Parathyroid adenoma (tissue), 2 donors: ENCODE data around the gene RNF114.

Experiments
- H2AFZ ChIP-seq: fragments of 300-600 bp; sonication (generic); one replicate; pipeline ENCODE4 v1.7.0; 2017; ENCODE audit warnings: antibody characterized with exemption, mild to moderate bottlenecking
- H3K27ac ChIP-seq: fragments of 300-600 bp; sonication (generic); one replicate; pipeline ENCODE4 v1.7.0; 2017
- H3K27me3 ChIP-seq: fragments of 300-600 bp; sonication (generic); one replicate; pipeline ENCODE4 v1.7.0; 2017; ENCODE audit warnings: low read length; ENCODE audit not compliant: control insufficient read depth, insufficient read depth
- H3K36me3 ChIP-seq: fragments of 300-600 bp; sonication (generic); one replicate; pipeline ENCODE4 v1.7.0; 2017; ENCODE audit warnings: low read length; ENCODE audit not compliant: control insufficient read depth, insufficient read depth
- H3K4me1 ChIP-seq: fragments of 300-600 bp; sonication (generic); one replicate; pipeline ENCODE4 v1.7.0; 2017; ENCODE audit warnings: control low read depth
- H3K4me2 ChIP-seq: fragments of 300-600 bp; sonication (generic); one replicate; pipeline ENCODE4 v1.7.0; 2017; ENCODE audit warnings: low read length
- H3K4me3 ChIP-seq: fragments of 300-600 bp; sonication (generic); one replicate; pipeline ENCODE4 v1.7.0; 2017; ENCODE audit warnings: low read depth, low read length
- H3K79me2 ChIP-seq: fragments of 300-600 bp; sonication (generic); one replicate; pipeline ENCODE4 v1.7.0; 2017; ENCODE audit warnings: control low read depth
- H3K9ac ChIP-seq: fragments of 300-600 bp; sonication (generic); one replicate; pipeline ENCODE4 v1.7.0; 2017; ENCODE audit warnings: mild to moderate bottlenecking
- H3K9me3 ChIP-seq: fragments of 300-600 bp; sonication (generic); one replicate; pipeline ENCODE4 v1.7.0; 2017; ENCODE audit warnings: low read length; ENCODE audit not compliant: control insufficient read depth
- TF ChIP-seq, protein P1 (sequence below): fragments of 300-600 bp; sonication (generic); IDR thresholded peaks from one replicate; pipeline ENCODE4 v1.7.0; 2017; ENCODE audit warnings: antibody characterized with exemption, mild to moderate bottlenecking
- donor health status: primary hyperparathyroidism.

The RNF114 gene

DNA sequence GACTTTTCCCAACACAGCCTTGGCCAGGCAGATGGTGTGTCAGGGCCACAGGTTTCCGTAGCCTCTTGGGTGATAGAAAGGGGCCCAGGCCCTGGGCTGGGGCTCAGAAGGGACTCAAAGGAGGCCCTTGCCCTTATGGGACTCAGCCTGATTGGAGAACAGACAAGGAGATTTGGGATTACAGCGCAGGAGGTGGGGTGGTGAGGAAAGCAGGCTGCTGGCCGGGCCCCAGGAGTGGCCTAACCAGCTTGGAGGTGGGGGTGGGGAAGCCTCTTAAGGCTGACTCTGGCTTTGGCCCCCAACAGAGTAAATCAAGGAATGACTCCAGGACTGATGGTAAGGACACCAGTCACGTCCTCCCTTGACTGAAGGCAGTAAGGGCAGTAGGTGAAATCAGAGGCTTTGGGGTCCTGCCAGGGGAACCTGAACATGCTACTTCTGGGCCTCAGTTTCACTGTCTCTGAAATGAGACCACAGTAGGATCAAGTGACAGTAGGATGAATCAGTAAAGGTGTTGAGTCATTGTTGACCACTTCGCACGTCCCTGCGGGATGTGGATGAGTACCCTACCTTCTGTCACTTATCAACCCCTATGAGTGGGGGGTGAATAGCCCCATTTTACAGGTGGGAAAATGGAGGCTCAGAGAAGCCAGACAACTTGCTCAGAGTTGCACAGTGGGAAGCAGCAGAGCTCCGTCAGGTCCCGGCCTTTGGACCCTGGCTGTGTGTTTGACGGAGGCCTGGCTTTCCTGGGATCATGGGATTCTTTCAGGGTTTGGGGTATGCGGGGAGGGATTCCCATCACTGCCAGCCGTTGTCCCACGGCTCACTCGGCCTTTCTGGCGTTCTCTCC is 51.0 kb downstream of the RNF114 start:
- no peak overlapping the region for H3K27ac ChIP-seq

DNA sequence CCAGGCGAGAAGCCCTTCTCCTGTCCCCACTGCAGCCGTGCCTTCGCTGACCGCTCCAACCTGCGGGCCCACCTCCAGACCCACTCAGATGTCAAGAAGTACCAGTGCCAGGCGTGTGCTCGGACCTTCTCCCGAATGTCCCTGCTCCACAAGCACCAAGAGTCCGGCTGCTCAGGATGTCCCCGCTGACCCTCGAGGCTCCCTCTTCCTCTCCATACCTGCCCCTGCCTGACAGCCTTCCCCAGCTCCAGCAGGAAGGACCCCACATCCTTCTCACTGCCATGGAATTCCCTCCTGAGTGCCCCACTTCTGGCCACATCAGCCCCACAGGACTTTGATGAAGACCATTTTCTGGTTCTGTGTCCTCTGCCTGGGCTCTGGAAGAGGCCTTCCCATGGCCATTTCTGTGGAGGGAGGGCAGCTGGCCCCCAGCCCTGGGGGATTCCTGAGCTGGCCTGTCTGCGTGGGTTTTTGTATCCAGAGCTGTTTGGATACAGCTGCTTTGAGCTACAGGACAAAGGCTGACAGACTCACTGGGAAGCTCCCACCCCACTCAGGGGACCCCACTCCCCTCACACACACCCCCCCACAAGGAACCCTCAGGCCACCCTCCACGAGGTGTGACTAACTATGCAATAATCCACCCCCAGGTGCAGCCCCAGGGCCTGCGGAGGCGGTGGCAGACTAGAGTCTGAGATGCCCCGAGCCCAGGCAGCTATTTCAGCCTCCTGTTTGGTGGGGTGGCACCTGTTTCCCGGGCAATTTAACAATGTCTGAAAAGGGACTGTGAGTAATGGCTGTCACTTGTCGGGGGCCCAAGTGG is 51.9 kb downstream of the RNF114 start:
- Histone ChIP-seq H3K9ac (no peak overlapping the region), H3K27me3 (no peaks in the 10 kb centered on the region), H2AFZ (no peak overlapping the region), H3K36me3 (no peaks in the 10 kb centered on the region), H3K9me3 (no peaks in the 10 kb centered on the region), H3K4me3 (no peak overlapping the region), H3K4me2 (no peak overlapping the region), H3K4me1 (peaks cover 1% of the 10 kb centered on the region), H3K27ac (no peak overlapping the region), H3K79me2 (no peaks in the 10 kb centered on the region)
- TF ChIP-seq, protein P1, sequence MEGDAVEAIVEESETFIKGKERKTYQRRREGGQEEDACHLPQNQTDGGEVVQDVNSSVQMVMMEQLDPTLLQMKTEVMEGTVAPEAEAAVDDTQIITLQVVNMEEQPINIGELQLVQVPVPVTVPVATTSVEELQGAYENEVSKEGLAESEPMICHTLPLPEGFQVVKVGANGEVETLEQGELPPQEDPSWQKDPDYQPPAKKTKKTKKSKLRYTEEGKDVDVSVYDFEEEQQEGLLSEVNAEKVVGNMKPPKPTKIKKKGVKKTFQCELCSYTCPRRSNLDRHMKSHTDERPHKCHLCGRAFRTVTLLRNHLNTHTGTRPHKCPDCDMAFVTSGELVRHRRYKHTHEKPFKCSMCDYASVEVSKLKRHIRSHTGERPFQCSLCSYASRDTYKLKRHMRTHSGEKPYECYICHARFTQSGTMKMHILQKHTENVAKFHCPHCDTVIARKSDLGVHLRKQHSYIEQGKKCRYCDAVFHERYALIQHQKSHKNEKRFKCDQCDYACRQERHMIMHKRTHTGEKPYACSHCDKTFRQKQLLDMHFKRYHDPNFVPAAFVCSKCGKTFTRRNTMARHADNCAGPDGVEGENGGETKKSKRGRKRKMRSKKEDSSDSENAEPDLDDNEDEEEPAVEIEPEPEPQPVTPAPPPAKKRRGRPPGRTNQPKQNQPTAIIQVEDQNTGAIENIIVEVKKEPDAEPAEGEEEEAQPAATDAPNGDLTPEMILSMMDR, result no peak

More for the DNA sequence above, 51.0 kb downstream of the RNF114 start:
- Histone ChIP-seq H3K4me1 (peaks cover 4% of the 10 kb centered on the region), H3K36me3 (no peaks in the 10 kb centered on the region), H3K79me2 (no peaks in the 10 kb centered on the region), H2AFZ (no peak overlapping the region), H3K4me3 (no peak overlapping the region), H3K4me2 (no peak overlapping the region), H3K9ac (no peak overlapping the region), H3K9me3 (no peaks in the 10 kb centered on the region), H3K27me3 (no peaks in the 10 kb centered on the region)
- TF ChIP-seq, protein P1, result no peak

DNA sequence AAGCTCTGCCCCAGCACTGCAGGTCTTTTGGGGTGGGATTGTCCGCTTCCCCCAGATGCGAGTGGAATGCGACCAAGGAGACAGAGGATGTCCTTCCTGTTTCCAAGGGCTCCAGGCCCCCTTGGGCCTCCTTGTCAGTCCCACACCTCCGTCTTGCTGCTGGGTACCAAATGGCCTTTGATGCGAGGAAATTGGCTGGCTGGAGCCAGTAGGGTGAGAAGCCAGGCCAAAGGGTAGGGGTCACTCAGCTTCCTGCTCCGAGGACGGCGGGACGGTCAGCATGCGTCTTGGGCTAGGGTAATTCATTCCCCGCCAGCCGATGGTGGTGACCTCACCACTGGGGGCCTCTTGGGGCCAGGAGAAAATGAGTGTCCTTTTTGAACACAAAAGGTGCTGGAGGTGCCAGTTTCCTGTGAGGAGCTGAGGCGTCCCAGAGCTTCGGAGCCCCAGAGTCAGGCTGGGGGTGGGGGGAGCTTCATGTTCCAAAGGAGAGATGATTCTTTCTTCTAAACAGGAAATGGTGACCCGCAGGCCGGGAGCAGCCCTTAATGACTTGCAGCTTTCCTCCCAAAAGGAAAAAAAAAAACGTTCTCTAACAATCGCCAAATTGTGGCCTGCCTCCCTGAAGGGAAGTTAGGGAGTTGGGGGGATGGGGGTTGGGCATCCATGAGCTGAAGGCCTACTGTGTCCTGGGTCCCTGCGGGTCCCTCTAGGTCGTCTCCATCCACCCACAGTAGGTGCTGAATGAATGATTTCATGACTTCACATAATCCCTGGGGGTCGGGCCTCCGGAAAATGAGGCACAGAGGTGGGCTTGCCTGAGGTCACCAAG is 53.3 kb downstream of the RNF114 start:
- Histone ChIP-seq H3K79me2 (no peaks in the 10 kb centered on the region), H3K4me3 (no peak overlapping the region), H3K4me2 (no peak overlapping the region), H3K27me3 (no peaks in the 10 kb centered on the region), H2AFZ (peak overlapping the region; percentile 33), H3K4me1 (no peaks in the 10 kb centered on the region), H3K27ac (peak overlapping the region; percentile 69), H3K9ac (no peak overlapping the region), H3K36me3 (no peaks in the 10 kb centered on the region), H3K9me3 (no peaks in the 10 kb centered on the region)
- TF ChIP-seq, protein P1, result no peak

DNA sequence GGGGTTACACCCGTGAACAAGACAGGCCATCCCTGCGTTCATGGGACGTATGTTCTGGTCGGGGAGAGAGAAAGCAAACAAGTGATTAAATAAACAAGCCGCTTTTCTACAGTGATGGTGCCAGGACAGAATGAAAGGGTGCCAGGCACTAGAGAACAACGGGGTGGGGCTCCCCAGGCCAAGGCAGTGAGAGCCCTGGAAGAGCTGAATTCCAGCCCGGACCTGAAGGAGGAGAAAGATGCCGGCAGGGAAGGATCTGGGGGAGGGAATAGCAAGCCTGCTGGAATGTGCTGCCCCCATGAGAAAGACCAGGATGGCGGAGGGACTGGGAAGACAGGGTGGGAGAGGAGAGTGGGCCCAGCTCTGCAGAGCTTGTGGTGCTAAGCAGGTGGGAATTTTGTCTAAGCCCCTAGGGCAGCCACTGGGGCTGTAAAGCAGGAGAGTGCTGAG is 54.1 kb downstream of the RNF114 start:
- H3K4me2 ChIP-seq, result no peak overlapping the region
- no peaks in the 10 kb centered on the region for H3K27me3 ChIP-seq
- H3K27ac ChIP-seq, result peak overlapping the region; percentile 69
- H3K4me1 ChIP-seq, result no peaks in the 10 kb centered on the region
- H3K4me3 ChIP-seq, result no peak overlapping the region
- TF ChIP-seq, protein P1, result no peak
- no peak overlapping the region for H3K9ac ChIP-seq
- H3K9me3 ChIP-seq, result no peaks in the 10 kb centered on the region
- H3K36me3 ChIP-seq, result no peaks in the 10 kb centered on the region
- no peak overlapping the region for H2AFZ ChIP-seq
- H3K79me2 ChIP-seq, result no peaks in the 10 kb centered on the region
